T-cell (primary cell): Measurements from ENCODE around the gene RHOJ. TPM values are rescaled to one million over a fixed set of nuclear protein-coding genes. Genes with fewer than 3 reads are reported as not detected.

Source experiments
- ATAC-seq, 4 experiments: fragments of 200-7000 bp in 3 of 4; fragments of 150-1000 bp in 1 of 4; cut with Tn5 transposase; replicated peaks in 1 of 4; 1 replicate in 3 of 4; 2 replicates in 1 of 4; pipeline ENCODE4 v1.10.0; 2021; ENCODE audit warnings: moderate library complexity in 3 of 4, mild to moderate bottlenecking in 2 of 4, moderate number of reproducible peaks in 1 of 4
- CTCF ChIA-PET, 2 donors: fragments of 300-600 bp; sonication (Branson Sonifier 250); formaldehyde crosslinking; loops; one replicate each; lab custom pipeline; 2022; ENCODE audit warnings: antibody characterized with exemption in 2 of 2; lab: Charles Lee
- POLR2A ChIA-PET, 2 donors: fragments of 300-600 bp; sonication (Branson Sonifier 250); formaldehyde crosslinking; loops; one replicate each; lab custom pipeline; 2022; ENCODE audit warnings: antibody characterized with exemption in 2 of 2; lab: Charles Lee
- DNase-seq, 35 experiments: peaks; one replicate each; pipeline versions ENCODE4 v3.0.0 to v3.0.0-alpha.2; 2013 to 2023
- H3K27ac ChIP-seq: one replicate; pipeline ENCODE4 v1.5.1; 2013; ENCODE audit warnings: low read length
- H3K27me3 ChIP-seq, 2 experiments: replicated peaks in 1 of 2; 1 replicate in 1 of 2; 2 replicates in 1 of 2; pipeline versions ENCODE4 v1.6.1 to v1.7.0; 2013; ENCODE audit warnings: low read length in 1 of 2, mixed read lengths in 1 of 2; ENCODE audit not compliant: control insufficient read depth in 2 of 2, insufficient read depth in 2 of 2; ENCODE audit errors: extremely low read depth in 1 of 2
- H3K36me3 ChIP-seq, 2 donors: 1 replicate in 1 of 2; 2 replicates in 1 of 2; pipeline versions ENCODE4 v1.6.1 to v1.7.0; 2013; ENCODE audit warnings: low read length in 1 of 2; ENCODE audit not compliant: control insufficient read depth in 2 of 2, insufficient read depth in 1 of 2; ENCODE audit errors: extremely low read depth in 1 of 2
- H3K4me1 ChIP-seq, 2 experiments: 1 replicate in 1 of 2; 2 replicates in 1 of 2; pipeline versions ENCODE4 v1.6.1 to v1.7.0; 2013; ENCODE audit warnings: low read length in 2 of 2, mixed read lengths in 1 of 2; ENCODE audit not compliant: insufficient read depth in 2 of 2, control insufficient read depth in 1 of 2; ENCODE audit errors: extremely low read depth in 1 of 2
- H3K4me3 ChIP-seq, 2 donors: 1 replicate in 1 of 2; 2 replicates in 1 of 2; pipeline versions ENCODE4 v1.5.1 to v1.7.0; 2013; ENCODE audit warnings: mild to moderate bottlenecking in 2 of 2, low read length in 1 of 2, moderate library complexity in 1 of 2; ENCODE audit not compliant: control insufficient read depth in 1 of 2; ENCODE audit errors: extremely low read depth in 1 of 2
- H3K9me3 ChIP-seq: 2 replicates; pipeline ENCODE4 v1.7.0; 2013
- H3K27ac Mint-ChIP-seq, 2 donors: one replicate each; pipeline ENCODE4 v1.8.0; 2020 to 2021; ENCODE audit warnings: mild to moderate bottlenecking in 2 of 2, mixed read lengths in 2 of 2
- H3K27me3 Mint-ChIP-seq, 2 donors: one replicate each; pipeline ENCODE4 v1.8.0; 2021 to 2022; ENCODE audit warnings: mixed read lengths in 2 of 2
- H3K36me3 Mint-ChIP-seq: one replicate; pipeline ENCODE4 v1.8.0; 2021; ENCODE audit warnings: mixed read lengths
- H3K4me1 Mint-ChIP-seq, 3 donors: one replicate each; pipeline ENCODE4 v1.8.0; 2020 to 2022; ENCODE audit warnings: mixed read lengths in 3 of 3, mild to moderate bottlenecking in 1 of 3
- H3K4me3 Mint-ChIP-seq, 3 donors: one replicate each; pipeline ENCODE4 v1.8.0; 2020 to 2022; ENCODE audit warnings: mild to moderate bottlenecking in 3 of 3, mixed read lengths in 3 of 3, moderate library complexity in 3 of 3
- H3K9me3 Mint-ChIP-seq, 3 donors: one replicate each; pipeline ENCODE4 v1.8.0; 2020 to 2022; ENCODE audit warnings: mixed read lengths in 3 of 3
- WGBS: methylation state at CpG from one replicate; pipeline ENCODE4 v1.1.5; 2013; ENCODE audit warnings: missing lambda C conversion rate; ENCODE audit not compliant: insufficient coverage; 5-methylcytosine and 5-hydroxymethylcytosine counted together
- total RNA-seq, 35 experiments: library from RNA in 6 of 35; stranded (reverse) in 6 of 35; fragments of 120-200 nt in 1 of 35; gene quantifications; one replicate each; pipeline versions ENCODE4 v1.2.1 to v1.2.4 and lab custom pipeline; 2013 to 2026

RHOJ gene
- total RNA-seq, 5 donors from 2014 or later (not counting 1 experiment from before 2014, with no cell fraction given), result not detected

- Mint-ChIP-seq H3K27me3 (peaks cover 19 to 26% of the 10 kb centered on the region in 2 donors), H3K9me3 (no peaks in the 10 kb centered on the region), H3K27ac (no peak overlapping the region), H3K4me1 (no peaks in the 10 kb centered on the region), H3K36me3 (no peaks in the 10 kb centered on the region), H3K4me3 (no peak overlapping the region)
- ATAC-seq (no peak), DNase-seq (no peak)
- ChIA-PET POLR2A (no interaction called here), CTCF (no interaction called here)
- H3K27ac ChIP-seq, result no peak overlapping the region
- H3K36me3 ChIP-seq, result no peaks in the 10 kb centered on the region
- H3K9me3 ChIP-seq, result no peaks in the 10 kb centered on the region
- no peak overlapping the region for H3K4me3 ChIP-seq
- no peaks in the 10 kb centered on the region for H3K4me1 ChIP-seq
- peaks cover 2 to 5% of the 10 kb centered on the region in 2 experiments for H3K27me3 ChIP-seq
- WGBS, result 33% methylated on average over 2 of the region's 3 CpGs
Measured at GRCh38 chr14:63267171-63267570, 62.9 kb downstream of the RHOJ start.

DNA sequence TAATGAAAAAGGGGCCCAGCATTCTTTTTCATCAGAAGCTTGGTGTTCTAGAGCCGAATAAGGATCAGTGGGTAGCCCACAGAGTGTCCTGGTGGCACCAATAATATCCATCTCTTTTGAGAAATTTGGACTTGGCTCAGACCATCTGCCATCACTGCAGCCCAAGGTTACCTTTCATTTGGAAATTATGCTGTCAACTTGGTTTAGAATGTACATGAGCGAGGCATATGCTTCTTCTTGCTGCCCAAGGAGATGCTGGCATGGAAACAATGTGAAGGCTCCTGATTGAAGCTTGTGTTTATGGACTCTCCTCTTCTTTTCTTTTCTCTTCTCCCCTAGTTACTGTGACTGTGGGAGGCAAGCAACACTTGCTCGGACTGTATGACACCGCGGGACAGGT is 64.5 kb downstream of the RHOJ start:
- no peaks in the 10 kb centered on the region for H3K9me3 ChIP-seq
- DNase-seq (no peak), ATAC-seq (no peak)
- no peak overlapping the region for H3K27ac Mint-ChIP-seq
- ChIA-PET CTCF (interaction anchor here in 1 of 2 donors (0.6 kb wide), 1 partner anchor 1126 kb away, joined by 3 read pairs; no protein-coding TSS in a partner anchor), POLR2A (no interaction called here)
- H3K36me3 ChIP-seq, result no peaks in the 10 kb centered on the region
- H3K27me3 Mint-ChIP-seq, result peaks cover 18 to 23% of the 10 kb centered on the region in 2 donors
- H3K9me3 Mint-ChIP-seq, result no peaks in the 10 kb centered on the region
- peaks cover 2 to 8% of the 10 kb centered on the region in 2 experiments for H3K27me3 ChIP-seq
- H3K4me3 ChIP-seq, result no peak overlapping the region
- no peaks in the 10 kb centered on the region for H3K36me3 Mint-ChIP-seq
- no peaks in the 10 kb centered on the region for H3K4me1 ChIP-seq
- no peak overlapping the region for H3K27ac ChIP-seq
- WGBS, result 83% methylated on average over 1 of the region's 5 CpGs
- no peaks in the 10 kb centered on the region for H3K4me1 Mint-ChIP-seq
- H3K4me3 Mint-ChIP-seq, result no peak overlapping the region

GRCh38 chr14:63269561-63270225 is 65.5 kb downstream of the RHOJ start:
- 80% methylated on average over 1 of the region's 11 CpGs for WGBS
- H3K4me3 Mint-ChIP-seq, result no peak overlapping the region
- no peak overlapping the region for H3K27ac Mint-ChIP-seq
- Histone ChIP-seq H3K4me3 (no peak overlapping the region), H3K27ac (no peak overlapping the region), H3K36me3 (no peaks in the 10 kb centered on the region), H3K9me3 (no peaks in the 10 kb centered on the region), H3K27me3 (peaks cover 2 to 8% of the 10 kb centered on the region in 2 experiments), H3K4me1 (no peaks in the 10 kb centered on the region)
- H3K4me1 Mint-ChIP-seq, result no peaks in the 10 kb centered on the region
- ATAC-seq (no peak), DNase-seq (no peak)
- CTCF ChIA-PET, result no interaction called here
- no peaks in the 10 kb centered on the region for H3K36me3 Mint-ChIP-seq
- POLR2A ChIA-PET, result no interaction called here
- H3K27me3 Mint-ChIP-seq, result peaks cover 19 to 20% of the 10 kb centered on the region in 2 donors
- no peaks in the 10 kb centered on the region for H3K9me3 Mint-ChIP-seq

DNA sequence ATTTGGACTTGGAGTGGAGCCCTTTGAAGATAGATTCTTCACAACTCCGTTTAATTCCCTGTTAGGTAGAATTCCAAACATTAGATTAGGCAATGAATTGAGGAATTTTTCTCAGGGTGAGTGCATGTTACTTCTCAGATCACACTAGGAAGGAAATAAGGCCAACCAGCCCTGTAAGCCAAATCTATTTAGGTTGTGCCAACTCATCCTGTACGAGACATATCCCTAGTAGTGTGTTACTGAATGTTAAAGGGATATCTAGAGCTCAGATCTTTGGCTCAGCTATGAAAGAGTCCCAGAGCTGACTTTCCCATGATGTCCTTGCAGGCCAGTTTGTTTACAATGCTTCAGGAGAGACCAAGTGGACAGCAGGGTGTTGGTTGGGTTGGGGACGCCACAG is 68.9 kb downstream of the RHOJ start:
- no peak overlapping the region for H3K27ac Mint-ChIP-seq
- no peak overlapping the region for H3K4me3 Mint-ChIP-seq
- DNase-seq (no peak), ATAC-seq (no peak)
- Histone ChIP-seq H3K9me3 (no peaks in the 10 kb centered on the region), H3K27me3 (peaks cover 2% of the 10 kb centered on the region in 2 experiments), H3K36me3 (no peaks in the 10 kb centered on the region), H3K27ac (no peak overlapping the region), H3K4me3 (no peak overlapping the region), H3K4me1 (no peaks in the 10 kb centered on the region)
- H3K27me3 Mint-ChIP-seq, result peaks cover 7 to 8% of the 10 kb centered on the region in 2 donors
- ChIA-PET CTCF (no interaction called here), POLR2A (interaction anchor here in 1 of 2 donors (0.6 kb wide), 1 partner anchor 9 kb away, joined by 3 read pairs; no protein-coding TSS in a partner anchor)
- H3K4me1 Mint-ChIP-seq, result no peaks in the 10 kb centered on the region
- H3K36me3 Mint-ChIP-seq, result no peaks in the 10 kb centered on the region
- 80% methylated on average over 1 of the region's 3 CpGs for WGBS
- no peaks in the 10 kb centered on the region for H3K9me3 Mint-ChIP-seq

DNA sequence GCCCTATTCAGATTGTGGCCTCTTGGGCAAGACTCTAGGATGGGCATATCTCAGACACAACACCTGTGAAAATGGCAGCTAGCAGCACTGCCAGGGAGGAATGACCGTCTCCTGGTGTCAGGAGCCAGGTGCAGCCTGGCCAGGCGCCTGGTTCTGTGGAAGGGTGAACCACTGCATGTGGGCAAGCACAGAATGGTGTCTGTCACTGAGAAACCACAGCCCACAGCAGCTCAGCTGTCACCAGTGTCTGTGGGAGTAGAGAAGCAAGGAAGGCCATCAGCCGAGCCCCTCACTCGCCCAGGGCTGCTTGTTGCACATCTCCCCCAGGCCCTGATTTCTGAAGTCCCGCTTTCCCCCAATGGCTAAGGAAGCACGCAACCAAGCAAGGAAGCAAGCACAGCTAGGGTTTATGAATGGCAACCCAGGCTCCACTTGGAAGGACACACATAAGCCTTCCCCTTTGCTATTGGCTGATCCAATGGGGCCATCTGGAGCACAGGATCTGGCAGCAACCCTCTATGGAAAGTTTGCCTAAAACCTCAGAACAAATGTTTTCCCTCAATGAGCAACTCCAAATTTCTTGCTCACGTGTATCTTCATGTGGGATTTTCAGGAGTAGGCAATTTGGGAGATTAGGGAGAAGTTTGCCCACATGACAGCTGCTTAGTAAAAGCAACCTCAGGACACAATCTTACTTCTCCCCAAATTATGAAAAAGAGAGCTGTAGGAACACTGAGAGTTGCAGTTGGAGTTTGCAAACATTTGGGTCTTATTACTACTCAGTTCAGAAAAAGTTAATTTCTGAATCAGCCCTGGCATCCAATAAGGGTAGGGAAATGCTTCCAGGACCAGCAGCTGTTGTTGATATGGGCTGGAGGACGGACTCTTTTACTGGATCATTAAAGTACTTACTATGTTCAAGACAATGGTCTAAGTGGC is 69.7 kb downstream of the RHOJ start:
- Mint-ChIP-seq H3K36me3 (no peaks in the 10 kb centered on the region), H3K27me3 (peaks cover 4 to 5% of the 10 kb centered on the region in 2 donors), H3K9me3 (no peaks in the 10 kb centered on the region), H3K27ac (no peak overlapping the region), H3K4me1 (no peaks in the 10 kb centered on the region), H3K4me3 (no peak overlapping the region)
- Histone ChIP-seq H3K27me3 (peaks cover 0 to 2% of the 10 kb centered on the region in 2 experiments), H3K36me3 (no peaks in the 10 kb centered on the region), H3K9me3 (no peaks in the 10 kb centered on the region), H3K27ac (no peak overlapping the region), H3K4me3 (no peak overlapping the region), H3K4me1 (no peaks in the 10 kb centered on the region)
- 90% methylated on average over 6 of the region's 8 CpGs for WGBS
- CTCF ChIA-PET, result no interaction called here
- ATAC-seq, result no peak
- DNase-seq, result no peak
- POLR2A ChIA-PET, result no interaction called here

GRCh38 chr14:63275611-63276010 is 71.4 kb downstream of the RHOJ start:
- 79% methylated on average over 3 of the region's 3 CpGs for WGBS
- H3K36me3 Mint-ChIP-seq, result no peaks in the 10 kb centered on the region

More at GRCh38 chr14:63275611-63276010, 71.4 kb downstream of the RHOJ start:
- H3K4me3 Mint-ChIP-seq, result no peak overlapping the region
- CTCF ChIA-PET, result no interaction called here
- ATAC-seq (no peak), DNase-seq (no peak)
- POLR2A ChIA-PET, result no interaction called here
- Histone ChIP-seq H3K36me3 (no peaks in the 10 kb centered on the region), H3K9me3 (no peaks in the 10 kb centered on the region), H3K27ac (no peak overlapping the region), H3K4me1 (no peaks in the 10 kb centered on the region), H3K27me3 (peaks cover 0 to 2% of the 10 kb centered on the region in 2 experiments), H3K4me3 (no peak overlapping the region)
- no peak overlapping the region for H3K27ac Mint-ChIP-seq
- no peaks in the 10 kb centered on the region for H3K4me1 Mint-ChIP-seq
- H3K27me3 Mint-ChIP-seq, result peaks cover 2 to 5% of the 10 kb centered on the region in 2 donors
- H3K9me3 Mint-ChIP-seq, result no peaks in the 10 kb centered on the region
